Measurements from ENCODE around the gene PNPLA4.

The PNPLA4 gene

DNA sequence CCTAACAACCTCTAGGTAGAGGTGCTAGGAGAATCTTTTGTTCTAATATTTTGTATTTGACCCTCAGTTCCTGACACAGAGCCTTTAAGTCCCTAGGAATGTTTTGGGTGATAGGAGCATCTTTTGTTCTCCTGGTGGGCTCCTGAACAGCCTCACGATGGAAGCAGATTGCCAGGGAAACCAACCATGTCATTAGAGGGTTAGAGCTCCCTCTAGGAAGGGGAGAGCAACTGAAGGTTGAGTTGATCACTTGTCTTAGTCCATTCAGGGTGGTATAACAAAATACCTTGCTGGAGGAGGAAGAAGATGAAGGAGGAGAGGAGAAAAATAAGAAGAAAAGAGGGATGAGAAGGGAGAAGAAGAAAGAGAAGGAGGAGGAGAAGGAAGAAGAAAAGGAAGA is 75.0 kb downstream of the PNPLA4 start:
- no peak for DNase-seq

Data from NCI-H1105 (cell line).